Measurements from ENCODE around the gene URAD.

DNA sequence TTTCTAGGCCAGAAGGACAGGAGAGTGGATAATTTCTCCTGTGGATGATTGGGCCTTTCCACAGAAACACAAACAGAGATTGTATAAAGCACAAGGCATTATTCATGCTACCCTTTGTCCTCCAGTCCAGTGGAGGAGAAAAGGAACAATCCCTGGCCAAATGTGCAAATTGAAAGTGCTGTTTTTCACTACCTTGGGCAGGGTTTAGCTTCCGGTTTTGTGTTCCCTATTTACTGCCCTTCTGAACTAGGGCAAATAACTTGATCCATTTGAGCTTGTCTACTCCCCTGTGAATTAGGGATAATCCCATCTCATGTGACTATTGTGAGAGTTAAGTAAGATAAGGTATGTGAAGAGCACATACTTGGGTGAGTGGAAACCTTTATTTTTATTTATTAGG is 55.4 kb downstream of the URAD start:
- TF ChIP-seq, protein P1, sequence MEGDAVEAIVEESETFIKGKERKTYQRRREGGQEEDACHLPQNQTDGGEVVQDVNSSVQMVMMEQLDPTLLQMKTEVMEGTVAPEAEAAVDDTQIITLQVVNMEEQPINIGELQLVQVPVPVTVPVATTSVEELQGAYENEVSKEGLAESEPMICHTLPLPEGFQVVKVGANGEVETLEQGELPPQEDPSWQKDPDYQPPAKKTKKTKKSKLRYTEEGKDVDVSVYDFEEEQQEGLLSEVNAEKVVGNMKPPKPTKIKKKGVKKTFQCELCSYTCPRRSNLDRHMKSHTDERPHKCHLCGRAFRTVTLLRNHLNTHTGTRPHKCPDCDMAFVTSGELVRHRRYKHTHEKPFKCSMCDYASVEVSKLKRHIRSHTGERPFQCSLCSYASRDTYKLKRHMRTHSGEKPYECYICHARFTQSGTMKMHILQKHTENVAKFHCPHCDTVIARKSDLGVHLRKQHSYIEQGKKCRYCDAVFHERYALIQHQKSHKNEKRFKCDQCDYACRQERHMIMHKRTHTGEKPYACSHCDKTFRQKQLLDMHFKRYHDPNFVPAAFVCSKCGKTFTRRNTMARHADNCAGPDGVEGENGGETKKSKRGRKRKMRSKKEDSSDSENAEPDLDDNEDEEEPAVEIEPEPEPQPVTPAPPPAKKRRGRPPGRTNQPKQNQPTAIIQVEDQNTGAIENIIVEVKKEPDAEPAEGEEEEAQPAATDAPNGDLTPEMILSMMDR (IDR thresholded peaks at IDR 0.05) = no peak
- no peak for TF ChIP-seq POLR2A (IDR thresholded peaks at IDR 0.05)
